IMR-90 (cell line): ENCODE measurements around the gene BRCA2. TPM values are rescaled to one million over a fixed set of nuclear protein-coding genes. Genes with fewer than 3 reads are reported as not detected.
A peak's percentile ranks its signal among the peaks of the same experiment; 100 is the strongest.

ENCODE experiments used
- ATAC-seq: fragments of 200-7000 bp; cut with Tn5 transposase; 2 replicates; pipeline ENCODE4 v1.9.1; 2020; ENCODE audit warnings: low read depth, mild to moderate bottlenecking, moderate library complexity
- BruUV-seq: library from RNA; stranded (reverse); fragments of 400-500 nt; replicated peaks from 2 replicates; lab custom pipeline; 2021; lab: Mats Ljungman, UMichigan
- CTCF ChIA-PET: fragments of 300-600 bp; formaldehyde crosslinking; extraction: SDS; loops from one replicate; lab custom pipeline; 2021; ENCODE audit warnings: antibody characterized with exemption; lab: Yijun Ruan, JAX
- POLR2A ChIA-PET: fragments of 300-600 bp; sonication (Branson Sonifier 250); formaldehyde crosslinking; loops from one replicate; lab custom pipeline; 2022; ENCODE audit warnings: antibody characterized with exemption; ENCODE audit not compliant: unreplicated experiment; lab: Charles Lee
- DNase-seq: peaks from one replicate; pipeline ENCODE4 v3.0.0; 2013
- H2AFZ ChIP-seq: replicated peaks from 2 replicates; pipeline ENCODE3; 2013; ENCODE audit warnings: low read length, mild to moderate bottlenecking; ENCODE audit not compliant: poor library complexity
- H2AK5ac ChIP-seq: 2 replicates; pipeline ENCODE4 v1.6.1; 2013; ENCODE audit warnings: low read depth, low read length, inconsistent platforms
- H2AK9ac ChIP-seq: replicated peaks from 2 replicates; pipeline ENCODE3; 2013; ENCODE audit warnings: mild to moderate bottlenecking, low read depth, low read length, moderate library complexity; ENCODE audit not compliant: poor library complexity
- H2BK120ac ChIP-seq: 2 replicates; pipeline ENCODE4 v1.6.1; 2013; ENCODE audit warnings: low read depth, low read length, inconsistent platforms
- H2BK15ac ChIP-seq: 3 replicates; pipeline ENCODE4 v1.6.1; 2013; ENCODE audit warnings: low read depth, low read length, inconsistent platforms
- H2BK20ac ChIP-seq: 2 replicates; pipeline ENCODE4 v1.6.1; 2013; ENCODE audit warnings: low read depth, mild to moderate bottlenecking, inconsistent platforms, low read length, moderate library complexity
- H2BK5ac ChIP-seq: 2 replicates; pipeline ENCODE4 v1.6.1; 2013; ENCODE audit warnings: mild to moderate bottlenecking, low read depth, low read length, inconsistent platforms; ENCODE audit not compliant: poor library complexity, severe bottlenecking
- H3K14ac ChIP-seq: replicated peaks from 2 replicates; pipeline ENCODE4 v1.6.1; 2013; ENCODE audit warnings: low read depth, low read length, inconsistent platforms
- H3K18ac ChIP-seq: 2 replicates; pipeline ENCODE4 v1.6.1; 2013; ENCODE audit warnings: low read depth, low read length, control low read depth
- H3K23ac ChIP-seq: 2 replicates; pipeline ENCODE4 v1.6.1; 2013; ENCODE audit warnings: low read depth, low read length, inconsistent platforms
- H3K27ac ChIP-seq: 2 replicates; pipeline ENCODE4 v1.5.1; 2013; ENCODE audit warnings: mild to moderate bottlenecking, control low read depth, low read length; ENCODE audit not compliant: insufficient read depth
- H3K27me3 ChIP-seq: 2 replicates; pipeline ENCODE4 v1.6.1; 2013; ENCODE audit warnings: low read length; ENCODE audit not compliant: control insufficient read depth, insufficient read depth
- H3K36me3 ChIP-seq: 2 replicates; pipeline ENCODE4 v1.6.1; 2013; ENCODE audit warnings: low read length, mixed read lengths; ENCODE audit not compliant: control insufficient read depth, insufficient read depth
- H3K4ac ChIP-seq: 2 replicates; pipeline ENCODE4 v1.6.1; 2013; ENCODE audit warnings: low read depth, low read length, inconsistent platforms
- H3K4me1 ChIP-seq: 2 replicates; pipeline ENCODE4 v1.6.1; 2013; ENCODE audit warnings: low read length, mixed read lengths; ENCODE audit not compliant: control insufficient read depth, insufficient read depth
- H3K4me2 ChIP-seq: 2 replicates; pipeline ENCODE4 v1.6.1; 2013; ENCODE audit warnings: low read depth, mild to moderate bottlenecking, control low read depth, low read length, moderate library complexity
- H3K4me3 ChIP-seq: 2 replicates; pipeline ENCODE4 v1.5.1; 2013; ENCODE audit warnings: low read depth, mild to moderate bottlenecking, control low read depth, low read length, moderate library complexity; ENCODE audit not compliant: insufficient read depth
- H3K56ac ChIP-seq: 2 replicates; pipeline ENCODE4 v1.6.1; 2013; ENCODE audit warnings: low read length, inconsistent platforms; ENCODE audit not compliant: insufficient read depth; ENCODE audit errors: extremely low read depth
- H3K79me1 ChIP-seq, 2 experiments: 2 replicates each; pipeline ENCODE4 v1.6.1; 2013; ENCODE audit warnings: low read length in 2 of 2, inconsistent platforms in 1 of 2, low read depth in 1 of 2
- H3K9ac ChIP-seq: 2 replicates; pipeline ENCODE4 v1.6.1; 2013; ENCODE audit warnings: low read depth, low read length, control low read depth
- H3K9me1 ChIP-seq: 2 replicates; pipeline ENCODE4 v1.6.1; 2013; ENCODE audit warnings: low read length, inconsistent platforms; ENCODE audit not compliant: insufficient read depth
- H3K9me3 ChIP-seq: 2 replicates; pipeline ENCODE4 v1.6.1; 2013; ENCODE audit warnings: low read length; ENCODE audit not compliant: control insufficient read depth, insufficient read depth
- H4K20me1 ChIP-seq: 2 replicates; pipeline ENCODE4 v1.6.1; 2013; ENCODE audit warnings: low read length, inconsistent platforms; ENCODE audit not compliant: insufficient read depth
- H4K5ac ChIP-seq: 2 replicates; pipeline ENCODE4 v1.6.1; 2013; ENCODE audit warnings: mild to moderate bottlenecking, low read depth, low read length, control low read depth
- H4K8ac ChIP-seq, 2 experiments: 2 replicates each; pipeline ENCODE4 v1.6.1; 2013; ENCODE audit warnings: low read depth in 2 of 2, low read length in 2 of 2, control low read depth in 1 of 2, inconsistent platforms in 1 of 2
- H4K91ac ChIP-seq: 2 replicates; pipeline ENCODE4 v1.6.1; 2013; ENCODE audit warnings: low read depth, low read length, inconsistent platforms; ENCODE audit not compliant: insufficient read depth
- BHLHE40 ChIP-seq: fragments of 150-350 bp; IDR thresholded peaks from 2 replicates; pipeline ENCODE4 v1.6.1; 2016; ENCODE audit warnings: mild to moderate bottlenecking, low read depth, low read length
- ELK1 ChIP-seq: fragments of 150-350 bp; IDR thresholded peaks from 2 replicates; pipeline ENCODE4 v1.6.1; 2016; ENCODE audit warnings: low read depth, mild to moderate bottlenecking, low read length, moderate library complexity, borderline replicate concordance
- FOS ChIP-seq: fragments of 150-350 bp; IDR thresholded peaks from 2 replicates; pipeline ENCODE4 v1.6.1; 2016; ENCODE audit warnings: low read depth, low read length
- MAFK ChIP-seq: IDR thresholded peaks from 2 replicates; pipeline ENCODE4 v1.6.1; 2012; ENCODE audit warnings: low read depth, low read length, improper control_type of control experiment
- MXI1 ChIP-seq: IDR thresholded peaks from 2 replicates; pipeline ENCODE4 v1.6.1; 2012; ENCODE audit warnings: low read depth, mild to moderate bottlenecking, low read length, moderate library complexity, borderline replicate concordance
- NFE2L2 ChIP-seq: fragments of 150-350 bp; IDR thresholded peaks from 2 replicates; pipeline ENCODE4 v1.6.1; 2016; ENCODE audit warnings: low read depth, mild to moderate bottlenecking, low read length
- POLR2A ChIP-seq: IDR thresholded peaks from 2 replicates; pipeline ENCODE4 v1.6.1; 2012; ENCODE audit warnings: mild to moderate bottlenecking, low read depth, low read length
- RAD21 ChIP-seq: IDR thresholded peaks from 2 replicates; pipeline ENCODE4 v1.6.1; 2012; ENCODE audit warnings: low read length, improper control_type of control experiment
- RCOR1 ChIP-seq: IDR thresholded peaks from 2 replicates; pipeline ENCODE4 v1.6.1; 2012; ENCODE audit warnings: mild to moderate bottlenecking, low read length, improper control_type of control experiment; ENCODE audit not compliant: insufficient replicate concordance
- RFX5 ChIP-seq: IDR thresholded peaks from 2 replicates; pipeline ENCODE4 v1.8.0; 2012; ENCODE audit warnings: low read depth, mild to moderate bottlenecking, low read length, moderate library complexity
- USF2 ChIP-seq: fragments of 150-350 bp; IDR thresholded peaks from 2 replicates; pipeline ENCODE4 v1.6.1; 2017; ENCODE audit warnings: mild to moderate bottlenecking, antibody characterized with exemption, low read length, low read depth
- WGBS, 2 experiments: methylation state at CpG; one replicate each; pipeline versions ENCODE4 v1.1.5 to v1.1.7; 2013; ENCODE audit warnings: missing lambda C conversion rate in 2 of 2; ENCODE audit not compliant: insufficient read length in 1 of 2; ENCODE audit errors: extremely low coverage in 2 of 2; 5-methylcytosine and 5-hydroxymethylcytosine counted together
- dilution Hi-C: fragments of 300-500 bp; cut with HindIII; formaldehyde crosslinking; loops from one replicate; pipeline ENCODE4 v1.14.3; 2018; ENCODE audit warnings: low sequenced_read_pairs; ENCODE audit not compliant: unreplicated experiment
- in situ Hi-C: fragments of 300-500 bp; cut with MboI; formaldehyde crosslinking; loops from 3 replicates; pipeline ENCODE4 v1.14.3; 2019; ENCODE audit warnings: low sequenced_read_pairs, inconsistent platforms, mixed read lengths
- intact Hi-C: fragments of 100-400 bp; cut with micrococcal nuclease; formaldehyde crosslinking; loops from 2 replicates; pipeline ENCODE4 v1.10.0; 2022
- polyA plus RNA-seq, 3 experiments: library from polyadenylated mRNA; depleted of rRNA; stranded (reverse); fragments of >200 nt; gene quantifications; 2 replicates each; pipeline ENCODE4 v1.2.3, GENCODE V29; 2012; ENCODE audit warnings: low replicate concordance in 1 of 3
- total RNA-seq: library from RNA; depleted of rRNA; stranded (reverse); fragments of >200 nt; gene quantifications from 2 replicates; pipeline ENCODE4 v1.2.3, GENCODE V29; 2012

The BRCA2 gene
- total and polyA plus RNA-seq, 2 of the 4 experiments (the other 2 are of a cell fraction) = 2.0 to 9.7 TPM

- peak overlapping the region; percentile 86 for H2BK120ac ChIP-seq
- ATAC-seq (no peak), DNase-seq (peak; percentile 44)
- peak overlapping the region; percentile 93 for H2BK5ac ChIP-seq
- dilution Hi-C loops = no loop called here
- peak overlapping the region; percentile 95 for H2AK5ac ChIP-seq
- H2BK20ac ChIP-seq = peak overlapping the region; percentile 82
- H3K27me3 ChIP-seq = no peaks in the 10 kb centered on the region
- peak overlapping the region; percentile 83 for H3K56ac ChIP-seq
- H3K4me1 ChIP-seq = peaks cover 6% of the 10 kb centered on the region
- ChIA-PET POLR2A (no interaction called here), CTCF (interaction anchor here (0.6 to 1.0 kb wide), 2 partner anchors 148 to 405 kb away, joined by 3 to 6 read pairs; no protein-coding TSS in a partner anchor)
- peak overlapping the region; percentile 89 for H3K27ac ChIP-seq
- H3K9me1 ChIP-seq = 0 out of 2 replicates have a peak, but pooled peaks cover 2% of the 10 kb centered on the region
- H3K4ac ChIP-seq = peak overlapping the region; percentile 98
- TF ChIP-seq RAD21 = no peak
- no peak for TF ChIP-seq FOS
- no peak for TF ChIP-seq NFE2L2
- TF ChIP-seq MAFK = no peak
- TF ChIP-seq BHLHE40 = no peak
- TF ChIP-seq USF2 = no peak
- no peak for TF ChIP-seq RCOR1
- no peak for TF ChIP-seq MXI1
- TF ChIP-seq ELK1 = no peak
- TF ChIP-seq RFX5 = no peak
- no peak for TF ChIP-seq POLR2A
- peak overlapping the region; percentile 62 for H3K18ac ChIP-seq
- no TSS peak for BruUV-seq
- no peaks in the 10 kb centered on the region for H4K20me1 ChIP-seq
- H2AK9ac ChIP-seq = peak overlapping the region; percentile 99
- WGBS, 2 experiments = 90% methylated on average over 16 of the region's 32 CpGs; no CpG with 5 or more reads in 1 of the 2 experiments
- in situ Hi-C loops = loop anchor here (5.0 kb wide), 2 partner anchors 292 to 402 kb away; no protein-coding TSS in a partner anchor
- peak overlapping the region; percentile 96 for H4K5ac ChIP-seq
- H4K91ac ChIP-seq = peak overlapping the region; percentile 97
- peak overlapping the region; percentile 99 for H2AFZ ChIP-seq
- peak overlapping the region; percentile 96; the same call in 2 of the 3 replicates for H2BK15ac ChIP-seq
- H3K14ac ChIP-seq = peak overlapping the region; percentile 100
- no peaks in the 10 kb centered on the region for H3K9me3 ChIP-seq
- H3K79me1 ChIP-seq = peaks cover 0 to 23% of the 10 kb centered on the region in 2 experiments; a peak in 2 of 4 replicates
- peak overlapping the region; percentile 70 for H3K9ac ChIP-seq
- peak overlapping the region; percentile 80 for H3K4me2 ChIP-seq
- peak overlapping the region; percentile 100 for H4K8ac ChIP-seq
- peak overlapping the region; percentile 98 for H3K23ac ChIP-seq
- peak overlapping the region; percentile 64 for H3K4me3 ChIP-seq
- intact Hi-C loops = loop anchor here (5.0 kb wide), 3 partner anchors 52 to 282 kb away; partner anchors contain the start of genes FRY and N4BP2L2
- no peaks in the 10 kb centered on the region for H3K36me3 ChIP-seq
Observed at GRCh38 chr13:32314271-32315237, 754 bp upstream of the BRCA2 start.
